ENCODE data around the gene AHI1.

DNA sequence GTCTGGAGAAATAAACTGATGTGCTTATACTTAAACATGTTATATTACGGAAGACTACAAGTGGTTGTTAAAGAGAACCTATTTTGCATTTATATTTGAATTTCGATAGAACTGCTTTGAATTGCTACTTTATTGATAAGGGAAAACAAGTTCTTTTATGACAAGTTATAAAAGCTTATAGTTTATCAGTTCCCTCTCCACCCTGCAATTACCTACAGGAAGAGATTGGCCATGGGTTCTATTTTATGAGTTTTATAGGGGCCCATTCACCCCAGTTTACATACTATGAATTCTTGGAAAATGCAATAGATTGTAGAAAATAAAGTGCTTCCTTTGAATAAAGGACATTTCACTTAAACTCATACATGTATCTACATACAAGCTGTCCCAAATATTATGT is 144.4 kb downstream of the AHI1 start:
- no peak for TF ChIP-seq EZH2 (IDR thresholded peaks at IDR 0.05; ENCODE audit: borderline replicate concordance, low read length)
- TF ChIP-seq, protein P1, sequence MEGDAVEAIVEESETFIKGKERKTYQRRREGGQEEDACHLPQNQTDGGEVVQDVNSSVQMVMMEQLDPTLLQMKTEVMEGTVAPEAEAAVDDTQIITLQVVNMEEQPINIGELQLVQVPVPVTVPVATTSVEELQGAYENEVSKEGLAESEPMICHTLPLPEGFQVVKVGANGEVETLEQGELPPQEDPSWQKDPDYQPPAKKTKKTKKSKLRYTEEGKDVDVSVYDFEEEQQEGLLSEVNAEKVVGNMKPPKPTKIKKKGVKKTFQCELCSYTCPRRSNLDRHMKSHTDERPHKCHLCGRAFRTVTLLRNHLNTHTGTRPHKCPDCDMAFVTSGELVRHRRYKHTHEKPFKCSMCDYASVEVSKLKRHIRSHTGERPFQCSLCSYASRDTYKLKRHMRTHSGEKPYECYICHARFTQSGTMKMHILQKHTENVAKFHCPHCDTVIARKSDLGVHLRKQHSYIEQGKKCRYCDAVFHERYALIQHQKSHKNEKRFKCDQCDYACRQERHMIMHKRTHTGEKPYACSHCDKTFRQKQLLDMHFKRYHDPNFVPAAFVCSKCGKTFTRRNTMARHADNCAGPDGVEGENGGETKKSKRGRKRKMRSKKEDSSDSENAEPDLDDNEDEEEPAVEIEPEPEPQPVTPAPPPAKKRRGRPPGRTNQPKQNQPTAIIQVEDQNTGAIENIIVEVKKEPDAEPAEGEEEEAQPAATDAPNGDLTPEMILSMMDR (conservative IDR thresholded peaks at IDR 0.05 in 1 of 2, IDR thresholded peaks at IDR 0.05 in 1 of 2; ENCODE audit: extremely low read depth in 1 of 2, insufficient read depth in 1 of 2, low read depth in 1 of 2, low read length in 2 of 2): no peak

All from mammary epithelial cell (primary cell).